HTR-8/SVneo (cell line): ENCODE results near the gene ADGRV1.
"Not testable (repeated sequence)": the region's sequence is repeated elsewhere in the genome, so short reads cannot be mapped to it uniquely, and the experiment has no call there.

Source experiments
- DNase-seq: peaks from one replicate; pipeline ENCODE4 v3.0.0; 2011; ENCODE audit warnings: low spot score, mixed read lengths; ENCODE audit not compliant: insufficient read length
- FAIRE-seq: peaks from 2 replicates; lab custom pipeline; 2011; peaks lifted over from hg19 to GRCh38; lab: Jason Lieb, UNC

Gene ADGRV1

GRCh38 chr5:90642706-90643229, 84.2 kb downstream of the ADGRV1 start:
- DNase-seq = no peak
- FAIRE-seq = no peak

- DNase-seq = no peak
Measured at GRCh38 chr5:90644132-90644531, 85.5 kb downstream of the ADGRV1 start.

GRCh38 chr5:90645024-90645610, 86.5 kb downstream of the ADGRV1 start:
- FAIRE-seq = no peak
- DNase-seq = peak; percentile 3

More at GRCh38 chr5:90644132-90644531, 85.5 kb downstream of the ADGRV1 start:
- no peak for FAIRE-seq

- DNase-seq (no peak), FAIRE-seq (no peak)
Measured at GRCh38 chr5:90650767-90651166, 92.2 kb downstream of the ADGRV1 start.

GRCh38 chr5:90654215-90654614, 95.6 kb downstream of the ADGRV1 start:
- no peak for DNase-seq
- FAIRE-seq = no peak

GRCh38 chr5:90655423-90655822, 96.8 kb downstream of the ADGRV1 start:
- no peak for FAIRE-seq
- no peak for DNase-seq

- DNase-seq = no peak
- no peak for FAIRE-seq
Measured at GRCh38 chr5:90657030-90657429, 98.4 kb downstream of the ADGRV1 start.

GRCh38 chr5:90657788-90658187, 99.2 kb downstream of the ADGRV1 start:
- FAIRE-seq = no peak
- DNase-seq = no peak

GRCh38 chr5:90658620-90659019, 100.0 kb downstream of the ADGRV1 start:
- no peak for FAIRE-seq
- no peak for DNase-seq

GRCh38 chr5:90668079-90668565, 109.5 kb downstream of the ADGRV1 start:
- FAIRE-seq, DNase-seq: not testable (repeated sequence)

GRCh38 chr5:90675222-90675621, 116.6 kb downstream of the ADGRV1 start:
- no peak for DNase-seq
- FAIRE-seq = no peak

- no peak for FAIRE-seq
- DNase-seq = no peak
Measured at GRCh38 chr5:90680921-90681563, 122.4 kb downstream of the ADGRV1 start.

- FAIRE-seq = no peak
- no peak for DNase-seq
Measured at GRCh38 chr5:90682278-90682677, 123.7 kb downstream of the ADGRV1 start.

GRCh38 chr5:90685425-90686022, 126.9 kb downstream of the ADGRV1 start:
- no peak for FAIRE-seq
- no peak for DNase-seq

- not testable (repeated sequence) for FAIRE-seq, DNase-seq
Measured at GRCh38 chr5:90686363-90686762, 127.8 kb downstream of the ADGRV1 start.

GRCh38 chr5:90687458-90687857, 128.9 kb downstream of the ADGRV1 start:
- not testable (repeated sequence) for DNase-seq, FAIRE-seq

- FAIRE-seq = no peak
- DNase-seq = no peak
Measured at GRCh38 chr5:90689064-90689463, 130.5 kb downstream of the ADGRV1 start.

GRCh38 chr5:90690307-90690706, 131.7 kb downstream of the ADGRV1 start:
- no peak for DNase-seq
- FAIRE-seq = no peak

GRCh38 chr5:90691533-90691932, 132.9 kb downstream of the ADGRV1 start:
- DNase-seq = no peak
- no peak for FAIRE-seq

GRCh38 chr5:90696153-90696552, 137.6 kb downstream of the ADGRV1 start:
- FAIRE-seq (no peak), DNase-seq (no peak)

- DNase-seq (no peak), FAIRE-seq (no peak)
Measured at GRCh38 chr5:90700299-90700698, 141.7 kb downstream of the ADGRV1 start.
